SH-SY5Y (cell line): ENCODE data around the gene LYL1.

Experiments
- GATA2 ChIP-seq: IDR thresholded peaks from 2 replicates; pipeline ENCODE4 v1.6.1; 2011; ENCODE audit warnings: mild to moderate bottlenecking, low read depth, low read length
- GATA3 ChIP-seq: IDR thresholded peaks from 2 replicates; pipeline ENCODE4 v1.6.1; 2011; ENCODE audit warnings: low read depth, mild to moderate bottlenecking, low read length, moderate library complexity

DNA sequence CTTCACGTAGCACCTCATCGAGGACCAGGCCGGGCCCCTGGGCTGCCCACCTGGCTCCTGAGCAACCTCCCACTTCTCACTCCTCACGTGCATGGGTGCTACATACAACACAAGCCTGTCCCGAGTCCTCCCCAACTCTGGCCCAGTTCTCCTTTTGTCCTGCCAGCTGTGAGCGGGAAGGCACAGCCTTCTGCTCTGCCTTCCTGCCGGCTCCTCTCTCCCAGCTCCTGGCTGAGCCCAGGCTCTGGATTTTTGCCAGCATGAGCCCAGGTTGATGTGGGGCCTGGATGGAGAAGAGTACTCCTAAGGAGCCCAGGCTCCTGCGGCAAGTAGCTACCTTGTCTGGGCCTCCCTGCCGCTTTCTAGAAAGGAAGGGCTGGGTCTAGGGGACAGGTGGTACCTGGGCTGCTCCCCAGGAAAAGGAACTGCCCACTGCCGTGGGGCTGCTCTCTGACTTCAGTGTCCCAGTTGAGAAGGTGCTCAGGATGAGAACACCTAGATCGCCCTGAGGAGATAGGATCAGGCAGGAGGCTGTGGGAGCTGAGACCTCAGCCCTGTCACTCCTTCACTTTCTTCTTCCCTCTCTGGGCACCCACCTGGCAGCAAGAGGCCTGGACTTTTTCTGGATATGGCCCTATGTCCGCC lies 23.6 kb downstream of the LYL1 start:
- TF ChIP-seq GATA2 (no peak), GATA3 (no peak)
